GM21360 (cell line): ENCODE results near the gene CPED1.

Experiments used
- ATAC-seq: cut with Tn5 transposase; IDR thresholded peaks from one replicate; pipeline ENCODE4 v1.9.1; 2021; ENCODE audit warnings: mild to moderate bottlenecking, moderate library complexity; ENCODE audit not compliant: unreplicated experiment

The CPED1 gene

DNA sequence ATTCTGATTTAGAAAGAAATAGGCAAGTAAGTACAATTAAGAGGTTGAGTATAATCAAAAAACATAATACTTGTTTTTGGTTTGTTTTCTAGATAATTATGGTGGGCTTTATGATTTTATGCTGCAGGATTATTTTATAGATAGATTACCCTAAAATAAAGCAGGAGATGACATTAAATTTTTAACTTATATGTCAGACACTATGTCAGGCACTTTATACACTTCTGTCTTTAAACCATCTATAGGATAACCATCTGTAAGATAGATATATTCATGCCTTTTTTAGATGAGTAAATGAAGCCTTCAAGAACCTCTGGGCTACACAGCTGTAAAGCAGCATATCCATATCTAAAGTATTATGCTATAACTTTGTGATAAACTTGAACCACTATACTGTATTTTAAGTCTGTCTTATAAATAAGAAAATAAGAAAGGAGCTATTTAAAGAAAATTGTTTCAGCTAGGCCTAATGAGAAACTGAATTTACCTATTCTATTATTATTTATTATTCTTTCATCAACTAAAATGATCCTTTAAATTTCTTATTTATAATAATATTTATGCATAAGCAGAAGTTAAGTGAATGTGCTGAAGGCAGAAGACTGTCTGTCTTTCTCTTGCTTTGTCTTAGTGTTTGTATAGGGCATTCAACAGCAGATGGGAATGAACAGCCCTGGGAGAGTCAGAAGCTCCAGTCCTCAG, 94.0 kb downstream of the CPED1 start:
- no peak for ATAC-seq

GRCh38 chr7:121083138-121083789, 94.8 kb downstream of the CPED1 start:
- no peak for ATAC-seq

GRCh38 chr7:121083790-121084251, 95.3 kb downstream of the CPED1 start:
- no peak for ATAC-seq

GRCh38 chr7:121084256-121084655, 95.7 kb downstream of the CPED1 start:
- no peak for ATAC-seq

DNA sequence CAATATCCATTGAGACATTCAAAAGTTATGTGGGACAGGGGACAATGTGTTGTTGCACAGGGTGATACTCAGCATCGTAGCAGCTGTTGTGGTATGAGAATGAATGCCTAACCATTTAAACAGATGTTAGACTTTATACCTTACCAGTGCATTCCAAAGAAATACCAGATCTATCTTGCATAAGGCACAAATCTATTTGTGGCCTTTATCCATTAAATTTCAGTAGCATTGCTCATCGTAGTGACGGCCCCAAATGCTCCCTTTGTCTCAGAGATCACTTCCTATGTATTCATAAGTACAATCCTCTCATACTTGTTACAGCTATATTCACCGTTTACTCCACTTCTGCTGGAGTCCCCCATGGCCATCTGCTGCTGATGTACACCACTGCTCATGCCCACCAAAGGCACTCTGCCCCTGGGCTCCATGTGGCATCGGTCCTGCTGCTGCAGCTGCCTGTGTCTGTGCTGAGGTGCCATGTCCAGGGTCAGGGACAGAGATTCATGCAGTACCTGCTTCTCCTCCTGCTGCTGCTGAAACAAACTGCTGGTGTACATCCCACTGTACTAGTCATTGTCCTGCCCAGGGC, 96.3 kb downstream of the CPED1 start:
- no peak for ATAC-seq

- ATAC-seq: no peak
Measured at GRCh38 chr7:121085922-121086321, 97.4 kb downstream of the CPED1 start.

DNA sequence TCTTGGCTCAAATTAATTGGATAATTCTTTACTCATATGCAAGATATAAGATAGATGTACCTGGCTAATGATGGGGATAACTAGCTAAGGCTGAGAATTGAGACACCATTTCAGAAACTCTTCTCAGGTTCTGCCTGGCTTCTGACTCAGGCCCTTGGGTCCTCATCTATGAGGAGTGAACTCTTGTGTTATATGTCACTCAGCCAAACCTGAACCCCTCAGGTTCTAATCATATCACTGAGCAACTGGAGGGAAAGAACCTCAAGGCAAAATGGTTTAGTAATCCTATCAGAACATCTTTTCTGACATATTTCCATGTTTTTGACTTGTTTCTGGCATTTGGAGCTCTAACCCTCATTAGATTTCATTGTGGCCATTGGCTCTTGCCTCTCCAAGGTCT, 100.4 kb downstream of the CPED1 start:
- ATAC-seq: no peak

- no peak for ATAC-seq
Measured at GRCh38 chr7:121094829-121095228, 106.3 kb downstream of the CPED1 start.

GRCh38 chr7:121097577-121097976, 109.1 kb downstream of the CPED1 start:
- ATAC-seq: no peak

- no peak for ATAC-seq
Measured at GRCh38 chr7:121099572-121099971, 111.1 kb downstream of the CPED1 start.

DNA sequence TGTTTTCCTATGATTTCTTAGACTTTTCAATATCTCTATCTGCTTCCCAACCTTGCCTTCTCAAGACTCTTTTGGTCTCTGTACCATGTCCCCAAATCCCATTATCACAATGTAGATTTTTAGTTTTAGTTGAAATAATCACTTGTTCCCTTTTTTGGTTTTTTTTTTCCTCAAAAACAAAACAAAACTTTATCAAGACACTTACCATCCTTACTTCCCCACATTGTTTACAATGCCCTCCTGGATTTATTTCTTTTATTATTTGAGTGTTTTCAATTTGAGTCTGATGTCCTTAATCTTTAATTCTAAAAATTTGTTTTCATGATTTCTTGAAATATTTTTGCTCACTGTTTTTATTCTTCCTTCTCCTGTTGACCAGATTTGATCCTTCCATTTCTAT, 112.6 kb downstream of the CPED1 start:
- ATAC-seq: no peak

- no peak for ATAC-seq
Measured at GRCh38 chr7:121101621-121102020, 113.1 kb downstream of the CPED1 start.

GRCh38 chr7:121102619-121103018, 114.1 kb downstream of the CPED1 start:
- no peak for ATAC-seq

GRCh38 chr7:121103086-121103485, 114.6 kb downstream of the CPED1 start:
- no peak for ATAC-seq

DNA sequence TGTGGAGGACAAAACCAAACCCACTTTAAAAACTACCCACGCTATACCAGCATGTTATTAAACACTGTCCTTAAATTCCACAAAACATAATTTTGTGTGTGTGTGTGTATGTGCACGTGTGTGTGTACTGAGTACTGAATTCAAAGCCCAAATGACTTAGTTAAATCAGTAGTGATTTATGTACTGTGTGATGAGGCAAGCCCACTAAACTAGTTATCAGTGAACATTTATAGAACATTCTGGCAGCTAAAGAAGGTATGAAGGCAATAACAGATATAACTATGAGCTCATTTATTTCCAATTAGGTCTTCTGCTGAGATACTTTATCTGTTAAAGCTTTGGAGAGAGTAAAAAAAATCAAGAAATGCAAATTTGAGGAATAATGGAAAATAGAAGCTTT, 115.1 kb downstream of the CPED1 start:
- ATAC-seq: no peak

- ATAC-seq: no peak
Measured at GRCh38 chr7:121105262-121105661, 116.8 kb downstream of the CPED1 start.

GRCh38 chr7:121107923-121108498, 119.5 kb downstream of the CPED1 start:
- peak; percentile 85 for ATAC-seq

DNA sequence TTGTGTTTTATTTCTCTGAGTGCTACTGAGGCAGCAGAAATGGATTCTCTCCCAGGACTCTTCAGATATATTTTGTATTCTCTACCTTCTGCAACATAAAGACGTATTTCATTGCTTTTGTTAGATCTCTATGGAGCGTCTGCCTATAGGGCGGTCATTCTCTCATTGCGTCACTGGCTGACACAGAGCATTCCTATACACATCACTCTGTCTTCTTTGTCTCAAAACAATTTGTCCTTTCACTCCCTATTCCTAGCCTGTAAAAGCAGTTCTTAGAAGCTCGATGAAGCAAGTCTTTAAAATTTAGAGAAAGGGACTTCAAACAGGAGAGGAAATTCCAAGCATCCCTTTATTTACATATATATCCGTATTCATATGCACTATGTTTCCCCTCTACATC, 120.6 kb downstream of the CPED1 start:
- ATAC-seq: no peak

DNA sequence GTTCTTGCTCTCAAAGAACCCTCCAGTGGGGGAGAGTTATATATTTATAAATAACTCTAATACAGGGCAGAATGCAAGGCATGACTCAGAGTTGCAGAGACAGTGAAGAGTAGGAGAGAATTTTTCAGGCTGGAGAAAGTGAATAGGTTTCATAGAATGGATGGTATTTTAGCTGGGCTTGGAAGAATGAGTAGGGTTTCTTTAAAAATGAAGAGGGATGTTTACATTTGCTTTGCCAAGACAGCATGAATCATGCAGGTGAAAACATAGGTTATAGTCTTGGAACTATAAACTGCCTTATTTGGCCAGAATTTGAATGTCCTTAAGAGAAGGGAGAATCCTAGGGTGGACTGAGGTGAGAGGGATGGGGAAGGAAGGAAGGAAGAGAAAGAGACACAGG, 124.8 kb downstream of the CPED1 start:
- no peak for ATAC-seq

DNA sequence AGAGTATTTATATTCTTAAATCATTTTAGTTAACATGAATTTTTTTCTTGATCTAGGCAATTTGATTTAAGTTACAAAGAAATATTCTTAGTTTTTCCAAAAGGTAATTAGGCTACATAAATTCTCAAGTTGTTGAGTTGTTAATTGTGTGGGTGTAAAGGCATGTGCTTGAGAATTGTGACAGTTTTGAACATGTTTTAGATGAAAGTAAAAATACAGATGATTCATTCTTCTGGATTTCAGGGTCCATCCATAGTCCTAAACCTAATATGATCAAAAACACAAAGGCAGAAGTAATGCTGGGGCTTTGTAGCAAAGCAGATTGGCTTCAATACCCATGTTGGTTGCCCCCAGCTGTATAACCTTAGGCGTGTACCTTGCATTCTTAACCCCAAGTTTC, 127.9 kb downstream of the CPED1 start:
- ATAC-seq: no peak

DNA sequence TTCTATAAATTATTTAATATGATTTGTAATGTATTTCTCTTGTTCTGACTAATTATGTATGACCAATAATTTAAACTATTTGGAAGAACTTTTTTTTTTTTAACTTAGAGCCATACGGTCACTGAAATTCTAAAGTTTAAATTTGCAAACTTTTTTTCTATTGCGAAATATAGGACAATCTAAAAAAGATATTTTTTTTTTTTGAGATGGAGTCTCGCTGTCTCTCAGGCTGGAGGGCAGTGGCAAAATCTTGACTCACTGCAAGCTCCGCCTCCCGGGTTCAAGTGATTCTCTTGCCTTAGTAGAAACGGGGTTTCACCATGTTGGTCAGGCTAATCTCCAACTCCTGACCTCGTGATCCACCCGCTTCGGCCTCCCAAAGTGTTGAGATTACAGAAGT, 130.5 kb downstream of the CPED1 start:
- ATAC-seq: no peak

GRCh38 chr7:121123032-121123431, 134.5 kb downstream of the CPED1 start:
- no peak for ATAC-seq
